ENCODE measurements around the gene GLYATL2.

The GLYATL2 gene

DNA sequence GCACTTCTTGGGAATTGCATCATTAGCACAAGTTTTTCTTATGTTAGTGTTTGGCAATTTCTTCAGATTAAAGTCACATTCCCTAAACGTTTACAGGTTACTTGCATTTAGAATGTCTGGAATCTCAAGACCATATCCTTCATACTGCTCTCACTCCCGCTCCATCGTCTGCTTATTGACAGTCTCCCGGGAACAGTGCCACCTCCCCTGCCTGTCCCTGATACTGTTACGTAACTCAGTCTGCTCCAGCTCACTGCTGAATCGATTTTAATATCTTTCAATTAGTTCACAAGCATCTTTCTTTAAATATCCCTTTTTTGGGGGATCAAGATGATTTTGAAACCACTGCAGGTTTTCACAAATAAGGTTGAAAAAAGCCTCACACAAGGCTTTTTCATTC is 48.2 kb downstream of the GLYATL2 start:
- H3K4me1 ChIP-seq (ENCODE audit: insufficient read depth, low read length) = no peaks in the 10 kb centered on the region
- H3K9ac ChIP-seq (ENCODE audit: low read depth, low read length) = no peak overlapping the region
- peaks cover 40% of the 10 kb centered on the region; the same call in 1 of the 2 replicates for H3K9me3 ChIP-seq (ENCODE audit: insufficient read depth, low read depth, low read length)
- H3K4me3 ChIP-seq (ENCODE audit: low read length) = no peak overlapping the region
- no peaks in the 10 kb centered on the region for H3K27me3 ChIP-seq (ENCODE audit: insufficient read depth, low read length)
- no peak overlapping the region for H3K27ac ChIP-seq (ENCODE audit: low read length)
- no peaks in the 10 kb centered on the region for H3K36me3 ChIP-seq (ENCODE audit: insufficient read depth, low read depth, low read length)

- Histone ChIP-seq H3K27me3 (ENCODE audit: insufficient read depth, low read length) (no peaks in the 10 kb centered on the region), H3K27ac (ENCODE audit: low read length) (no peak overlapping the region), H3K36me3 (ENCODE audit: insufficient read depth, low read depth, low read length) (no peaks in the 10 kb centered on the region), H3K4me3 (ENCODE audit: low read length) (no peak overlapping the region), H3K9ac (ENCODE audit: low read depth, low read length) (no peak overlapping the region), H3K4me1 (ENCODE audit: insufficient read depth, low read length) (no peaks in the 10 kb centered on the region), H3K9me3 (ENCODE audit: insufficient read depth, low read depth, low read length) (peaks cover 34% of the 10 kb centered on the region; the same call in 1 of the 2 replicates)
Observed at GRCh38 chr11:58788355-58789023, 56.0 kb downstream of the GLYATL2 start.

DNA sequence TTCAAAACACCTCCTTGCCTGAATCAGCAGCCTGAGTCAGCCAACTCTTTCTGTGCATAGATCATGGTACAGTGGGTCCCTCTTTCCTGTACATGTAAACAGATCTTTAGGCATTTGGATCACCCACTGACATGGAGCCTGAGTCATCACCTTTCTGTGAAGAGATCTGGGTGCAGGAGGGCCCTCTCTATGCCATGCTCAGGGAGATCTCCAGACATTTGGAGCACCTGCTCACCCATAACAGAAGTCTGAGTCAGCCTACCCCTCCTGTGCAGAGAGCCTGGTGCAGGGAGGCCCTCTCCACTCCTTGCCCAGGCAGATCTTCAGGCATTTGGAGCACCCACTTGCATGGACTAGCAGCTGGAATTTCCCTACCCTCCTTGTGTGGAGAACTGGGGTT is 56.6 kb downstream of the GLYATL2 start:
- Histone ChIP-seq H3K36me3 (ENCODE audit: insufficient read depth, low read depth, low read length) (no peaks in the 10 kb centered on the region), H3K9me3 (ENCODE audit: insufficient read depth, low read depth, low read length) (peaks cover 35% of the 10 kb centered on the region; the same call in 1 of the 2 replicates), H3K4me1 (ENCODE audit: insufficient read depth, low read length) (no peaks in the 10 kb centered on the region), H3K4me3 (ENCODE audit: low read length) (no peak overlapping the region), H3K9ac (ENCODE audit: low read depth, low read length) (no peak overlapping the region), H3K27me3 (ENCODE audit: insufficient read depth, low read length) (no peaks in the 10 kb centered on the region), H3K27ac (ENCODE audit: low read length) (no peak overlapping the region)

DNA sequence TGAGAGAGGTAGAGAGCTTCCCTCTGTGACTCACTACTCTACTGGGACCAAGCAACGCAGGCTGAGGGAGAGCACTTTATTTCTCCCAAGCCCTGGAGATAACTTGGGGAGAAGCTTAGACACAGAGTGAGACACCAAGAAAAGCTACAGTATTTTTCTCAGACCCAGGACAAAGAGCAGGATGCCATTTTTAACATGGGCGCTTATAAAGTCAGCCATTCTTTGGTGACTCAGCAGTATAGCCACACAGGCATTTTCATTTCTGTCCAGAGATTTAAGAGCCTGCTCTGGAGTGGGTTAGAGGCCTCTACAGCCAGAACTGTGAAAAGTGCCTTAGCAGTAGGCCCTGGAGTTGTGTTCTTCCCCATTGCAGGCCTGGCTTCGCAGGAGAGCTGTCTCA is 57.8 kb downstream of the GLYATL2 start:
- Histone ChIP-seq H3K9ac (ENCODE audit: low read depth, low read length) (no peak overlapping the region), H3K27me3 (ENCODE audit: insufficient read depth, low read length) (no peaks in the 10 kb centered on the region), H3K36me3 (ENCODE audit: insufficient read depth, low read depth, low read length) (no peaks in the 10 kb centered on the region), H3K4me3 (ENCODE audit: low read length) (no peak overlapping the region), H3K27ac (ENCODE audit: low read length) (no peak overlapping the region), H3K9me3 (ENCODE audit: insufficient read depth, low read depth, low read length) (peaks cover 34% of the 10 kb centered on the region; the same call in 1 of the 2 replicates), H3K4me1 (ENCODE audit: insufficient read depth, low read length) (no peaks in the 10 kb centered on the region)

GRCh38 chr11:58784995-58785394 is 59.5 kb downstream of the GLYATL2 start:
- peaks cover 43% of the 10 kb centered on the region for H3K9me3 ChIP-seq (ENCODE audit: insufficient read depth, low read depth, low read length)
- no peak overlapping the region for H3K4me3 ChIP-seq (ENCODE audit: low read length)
- H3K4me1 ChIP-seq (ENCODE audit: insufficient read depth, low read length) = no peaks in the 10 kb centered on the region
- no peaks in the 10 kb centered on the region for H3K27me3 ChIP-seq (ENCODE audit: insufficient read depth, low read length)
- no peak overlapping the region for H3K9ac ChIP-seq (ENCODE audit: low read depth, low read length)
- H3K36me3 ChIP-seq (ENCODE audit: insufficient read depth, low read depth, low read length) = no peaks in the 10 kb centered on the region
- H3K27ac ChIP-seq (ENCODE audit: low read length) = no peak overlapping the region

All from iPS-20b (cell line).